K562 (cell line): ENCODE measurements around the gene NUP133. TPM values are rescaled to one million over a fixed set of nuclear protein-coding genes. Genes with fewer than 3 reads are reported as not detected.

ENCODE experiments used
- AFF4 ChIP-seq: sonication (generic); formaldehyde crosslinking; IDR thresholded peaks from 2 replicates; pipeline ENCODE4 v1.8.0; 2023; ENCODE audit warnings: mild to moderate bottlenecking, missing genetic modification reagents
- ARID2 ChIP-seq: fragments of 450-650 bp; IDR thresholded peaks from 2 replicates; pipeline ENCODE4 v1.6.1; 2017; ENCODE audit warnings: antibody characterized with exemption, mild to moderate bottlenecking
- BACH1 ChIP-seq: fragments of 200-800 bp; sonication (Bioruptor generic); IDR thresholded peaks from 2 replicates; pipeline ENCODE4 v1.6.1; 2016; ENCODE audit warnings: missing genetic modification characterization, missing compliant biosample characterization
- CBX5 ChIP-seq: IDR thresholded peaks from 2 replicates; pipeline ENCODE4 v1.6.1; 2014; ENCODE audit warnings: low read depth, borderline replicate concordance
- CREB5 ChIP-seq: fragments of 250-450 bp; sonication (Bioruptor Pico); IDR thresholded peaks from 2 replicates; pipeline ENCODE4 v1.5.0; 2020; ENCODE audit warnings: mild to moderate bottlenecking
- ELF2 ChIP-seq: fragments of 250-450 bp; sonication (Bioruptor Pico); IDR thresholded peaks from 2 replicates; pipeline ENCODE4 v1.5.0; 2021; ENCODE audit warnings: mild to moderate bottlenecking
- FOXP4 ChIP-seq: sonication (generic); formaldehyde crosslinking; IDR thresholded peaks from 2 replicates; pipeline ENCODE4 v1.8.0; 2022; ENCODE audit warnings: mild to moderate bottlenecking, missing genetic modification reagents, borderline replicate concordance
- HIVEP1 ChIP-seq: fragments of 250-450 bp; sonication (Bioruptor Pico); IDR thresholded peaks from 2 replicates; pipeline ENCODE4 v1.4.0; 2020; ENCODE audit warnings: mild to moderate bottlenecking
- KLF10 ChIP-seq: fragments of 250-450 bp; sonication (Bioruptor Pico); IDR thresholded peaks from 2 replicates; pipeline ENCODE4 v1.6.1; 2021; ENCODE audit warnings: matching md5 sums
- KLF16 ChIP-seq: IDR thresholded peaks from 2 replicates; pipeline ENCODE4 v1.6.1; 2016; ENCODE audit warnings: antibody characterized with exemption
- SAP30 ChIP-seq: fragments of 200-600 bp; sonication (generic); IDR thresholded peaks from 2 replicates; pipeline ENCODE4 v1.6.1; 2012; ENCODE audit warnings: borderline replicate concordance, low read depth, mild to moderate bottlenecking, moderate library complexity, low read length, control low read depth, inconsistent platforms; ENCODE audit not compliant: insufficient read depth, poor library complexity, severe bottlenecking
- SMARCC2 ChIP-seq: fragments of 450-650 bp; IDR thresholded peaks from 2 replicates; pipeline ENCODE4 v1.6.1; 2017; ENCODE audit warnings: antibody characterized with exemption, moderate library complexity, mild to moderate bottlenecking, low read depth
- SMARCE1 ChIP-seq: fragments of 450-650 bp; IDR thresholded peaks from 2 replicates; pipeline ENCODE4 v1.7.1; 2016; ENCODE audit warnings: mild to moderate bottlenecking
- SRSF9 ChIP-seq: fragments of 200-400 bp; formaldehyde crosslinking; IDR thresholded peaks from 2 replicates; pipeline ENCODE4 v1.6.1; 2017; ENCODE audit warnings: low read depth, low read length, borderline replicate concordance
- TCF3 ChIP-seq: sonication (generic); formaldehyde crosslinking; IDR thresholded peaks from 2 replicates; pipeline ENCODE4 v1.4.0; 2020; ENCODE audit warnings: mild to moderate bottlenecking, missing genetic modification reagents
- TEAD2 ChIP-seq: fragments of 450-650 bp; IDR thresholded peaks from 2 replicates; pipeline ENCODE4 v1.6.1; 2016; ENCODE audit warnings: missing genetic modification characterization, control low read depth, missing compliant biosample characterization
- ZNF274 ChIP-seq: IDR thresholded peaks from 2 replicates; pipeline ENCODE4 v1.6.1; 2011; ENCODE audit warnings: low read depth, mild to moderate bottlenecking, low read length, moderate library complexity, borderline replicate concordance
- ZNF707 ChIP-seq: fragments of 250-450 bp; sonication (Bioruptor Pico); conservative IDR thresholded peaks from 2 replicates; pipeline ENCODE4 v1.8.0; 2022; ENCODE audit warnings: inconsistent platforms, mild to moderate bottlenecking, moderate library complexity
- polyA plus RNA-seq, 8 experiments: library from polyadenylated mRNA; depleted of rRNA in 4 of 8; stranded (reverse) in 5 of 8; unstranded in 3 of 8; fragments of >200 nt; fragmentation: Nextera tagmentation in 2 of 8; fragmentation: Illumina TruSeq in 1 of 8; extraction: Ambion mirVana in 2 of 8; extraction: Trizol in 1 of 8; gene quantifications; 2 replicates each; pipeline versions ENCODE4 v1.2.1 to v1.2.3, GENCODE V29; 2011 to 2014; ENCODE audit warnings: inconsistent platforms in 1 of 8, missing spikeins in 1 of 8
- total RNA-seq, 7 experiments: library from RNA; depleted of rRNA in 6 of 7; stranded (reverse); fragments of >200 nt in 6 of 7; fragmentation: Illumina TruSeq in 2 of 7; extraction: Trizol in 2 of 7; gene quantifications; 2 replicates each; pipeline versions ENCODE4 v1.2.1 to v1.2.3, GENCODE V29; 2011 to 2021; ENCODE audit warnings: low replicate concordance in 1 of 7
- TF ChIP-seq, protein P1 (sequence below): fragments of 250-450 bp; sonication (Bioruptor Pico); IDR thresholded peaks from 2 replicates; pipeline ENCODE4 v1.9.0; 2021; ENCODE audit warnings: mild to moderate bottlenecking

The NUP133 gene
- total and polyA plus RNA-seq, 9 of the 15 experiments (the other 6 are each of a cell fraction or from before 2014, with no cell fraction given), result 21.7 to 85.1 (median 61.3) TPM

DNA sequence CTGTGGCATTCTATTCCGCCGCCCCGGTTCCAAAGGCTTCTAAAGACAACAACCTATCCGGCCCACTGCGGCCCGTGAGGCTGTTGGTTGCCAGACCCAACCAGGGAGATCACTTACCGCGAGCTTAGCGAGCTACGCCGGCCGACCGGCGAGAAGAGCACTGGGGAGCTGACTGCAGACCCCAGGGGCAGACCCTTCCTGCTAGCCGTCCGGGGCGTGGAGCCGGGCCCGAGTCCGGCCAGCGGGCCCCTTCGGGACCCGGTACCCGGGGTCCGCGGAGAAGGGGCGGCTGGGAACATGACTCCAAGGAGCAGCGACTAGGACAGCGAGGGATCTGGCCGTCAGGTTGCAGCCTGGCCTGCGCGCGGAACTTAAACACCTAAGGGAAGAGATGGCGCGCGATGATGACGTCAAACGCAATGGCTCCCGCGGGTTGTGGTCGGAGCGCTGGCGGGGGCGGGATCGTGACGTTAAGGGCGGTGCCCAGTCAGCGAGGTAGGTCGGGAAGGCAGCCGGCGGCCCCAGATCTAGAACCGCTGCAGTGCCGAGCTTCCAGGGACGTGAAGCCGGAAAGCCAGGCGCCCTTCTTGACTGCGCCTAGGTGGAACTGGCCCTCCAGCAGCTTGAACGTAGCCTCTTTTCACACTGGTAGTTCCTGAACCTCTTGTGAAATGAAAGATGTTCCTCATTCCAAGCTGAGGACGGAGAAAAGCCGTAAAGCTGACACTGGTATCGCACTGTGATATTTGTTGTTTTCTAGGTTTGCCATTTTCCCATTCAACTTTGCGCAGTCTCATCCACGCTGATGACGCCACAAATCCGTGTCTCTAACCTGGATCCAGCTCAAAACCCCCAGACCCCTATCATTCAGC, at the start of gene NUP133 (continued):
- TF ChIP-seq SAP30 (peak; percentile 74), ELF2 (CRISPR knock-in tag) (peak; percentile 64; the same call in 1 of the 2 replicates), HIVEP1 (CRISPR knock-in tag) (0 out of 2 replicates have a peak, but pooled peaks have one; percentile 16), AFF4 (CRISPR knock-in tag) (peak; percentile 76), ZNF707 (CRISPR knock-in tag) (no peak), SMARCE1 (no peak), CREB5 (CRISPR knock-in tag) (no peak), KLF10 (CRISPR knock-in tag) (no peak), TCF3 (CRISPR knock-in tag) (no peak; the same call in 1 of the 2 replicates), ARID2 (no peak), FOXP4 (CRISPR knock-in tag) (0 out of 2 replicates have a peak, but pooled peaks have one; percentile 66), CBX5 (no peak), KLF16 (no peak), BACH1 (tag) (peak; percentile 75; the same call in 1 of the 2 replicates), SMARCC2 (0 out of 2 replicates have a peak, but pooled peaks have one; percentile 34), ZNF274 (no peak; the same call in 1 of the 2 replicates), SRSF9 (no peak), TEAD2 (tag) (no peak)
- TF ChIP-seq, protein P1, sequence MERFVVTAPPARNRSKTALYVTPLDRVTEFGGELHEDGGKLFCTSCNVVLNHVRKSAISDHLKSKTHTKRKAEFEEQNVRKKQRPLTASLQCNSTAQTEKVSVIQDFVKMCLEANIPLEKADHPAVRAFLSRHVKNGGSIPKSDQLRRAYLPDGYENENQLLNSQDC (CRISPR knock-in tag), result peak; percentile 62; the same call in 1 of the 2 replicates
